ENCODE results near the gene CIROP. TPM values are rescaled to one million over a fixed set of nuclear protein-coding genes. Genes with fewer than 3 reads are reported as not detected.

Gene CIROP
- total and polyA plus RNA-seq, 9 of the 15 experiments (the other 6 are each of a cell fraction or from before 2014, with no cell fraction given) = not detected

GRCh38 chr14:23095196-23096108, 9.3 kb downstream of the CIROP start, which contains the start of gene C14orf119 (continued):
- TF ChIP-seq JUN (IDR thresholded peaks at IDR 0.05; ENCODE audit: borderline replicate concordance, low read depth, low read length) = 0 out of 2 replicates have a peak, but pooled peaks have one; percentile 38
- no peak for TF ChIP-seq JUN (CRISPR knock-in tag; IDR thresholded peaks at IDR 0.05; ENCODE audit: borderline replicate concordance)
- TF ChIP-seq ZNF696 (CRISPR knock-in tag; conservative IDR thresholded peaks at IDR 0.05) = no peak
- TF ChIP-seq ZNF24 (IDR thresholded peaks at IDR 0.05) = 0 out of 2 replicates have a peak, but pooled peaks have one; percentile 26
- peak; percentile 49 to 59; a peak in 2 of 4 replicates for TF ChIP-seq MAZ (CRISPR knock-in tag; conservative IDR thresholded peaks at IDR 0.05 in 1 of 2, IDR thresholded peaks at IDR 0.05 in 1 of 2)
- peak; percentile 65 for TF ChIP-seq TBP (optimal IDR thresholded peaks at IDR 0.05; ENCODE audit: low read depth, low read length)
- peak; percentile 33; the same call in 1 of the 2 replicates for TF ChIP-seq SMAD4 (CRISPR knock-in tag; conservative IDR thresholded peaks at IDR 0.05)
- 0 out of 2 replicates have a peak, but pooled peaks have one; percentile 8 for TF ChIP-seq ATF3 (IDR thresholded peaks at IDR 0.05)
- TF ChIP-seq ATF3 (CRISPR knock-in tag; conservative IDR thresholded peaks at IDR 0.05) = no peak
- no peak for TF ChIP-seq HOXB6 (CRISPR knock-in tag; IDR thresholded peaks at IDR 0.05; ENCODE audit: borderline replicate concordance)
- TF ChIP-seq BHLHE40 (IDR thresholded peaks at IDR 0.05; ENCODE audit: low read length) = 0 out of 2 replicates have a peak, but pooled peaks have one; percentile 14
- peak; percentile 54; the same call in 1 of the 2 replicates for TF ChIP-seq PML (IDR thresholded peaks at IDR 0.05; ENCODE audit: low read length)
- 0 out of 2 replicates have a peak, but pooled peaks have one; percentile 9 for TF ChIP-seq C11orf30 (IDR thresholded peaks at IDR 0.05; ENCODE audit: low read depth)
- no peak for TF ChIP-seq RNF219 (CRISPR knock-in tag; IDR thresholded peaks at IDR 0.05)
- TF ChIP-seq EP300 (IDR thresholded peaks at IDR 0.05; ENCODE audit: low read length) = peak; percentile 37; the same call in 1 of the 2 replicates
- no peak for TF ChIP-seq RNF2 (IDR thresholded peaks at IDR 0.05)
- 0 out of 2 replicates have a peak, but pooled peaks have one; percentile 27 for TF ChIP-seq STAT5A (IDR thresholded peaks at IDR 0.05; ENCODE audit: borderline replicate concordance, low read length)
- no peak for TF ChIP-seq RBM17 (IDR thresholded peaks at IDR 0.05; ENCODE audit: borderline replicate concordance, low read depth, low read length)
- TF ChIP-seq FOXK2 (conservative IDR thresholded peaks at IDR 0.05 in 1 of 2, IDR thresholded peaks at IDR 0.05 in 1 of 2; ENCODE audit: low read depth in 2 of 2) = peak; percentile 27 to 45; a peak in 2 of 4 replicates
- TF ChIP-seq CTBP1 (IDR thresholded peaks at IDR 0.05; ENCODE audit: borderline replicate concordance) = peak; percentile 62
- TF ChIP-seq HDAC1 (IDR thresholded peaks at IDR 0.05) = peak in 1 of 2 experiments; percentile 79; a peak in 2 of 4 replicates
- TF ChIP-seq MTA3 (IDR thresholded peaks at IDR 0.05; ENCODE audit: borderline replicate concordance) = peak; percentile 66; the same call in 1 of the 2 replicates
- TF ChIP-seq ATF4 (CRISPR knock-in tag; IDR thresholded peaks at IDR 0.05) = 0 out of 2 replicates have a peak, but pooled peaks have one; percentile 4
- peak; percentile 82 for TF ChIP-seq ELF2 (CRISPR knock-in tag; IDR thresholded peaks at IDR 0.05)
- TF ChIP-seq ETV1 (tag; conservative IDR thresholded peaks at IDR 0.05; ENCODE audit: low read depth) = peak; percentile 85

All from K562 (cell line).